Upper lobe of left lung (tissue), 6 donors: ENCODE data around the gene KCNK1. TPM values are rescaled to one million over a fixed set of nuclear protein-coding genes. Genes with fewer than 3 reads are reported as not detected.
A peak's percentile ranks its signal among the peaks of the same experiment; 100 is the strongest.

Experiments used
- ATAC-seq, 2 donors: fragments of 200-7000 bp; cut with Tn5 transposase; one replicate each; pipeline ENCODE4 v1.9.1; 2022; ENCODE audit warnings: mild to moderate bottlenecking in 2 of 2, moderate library complexity in 2 of 2; ENCODE audit not compliant: low FRiP score in 2 of 2
- DNase-seq, 2 donors: peaks; one replicate each; pipeline ENCODE4 v3.0.0-alpha.2; 2019 to 2020
- H3K27ac ChIP-seq, 4 donors: fragments of 200-600 bp; sonication (generic); one replicate each; pipeline ENCODE4 v1.5.1; 2016 to 2019
- H3K27me3 ChIP-seq, 4 donors: fragments of 200-600 bp; sonication (generic); one replicate each; pipeline ENCODE4 v1.5.1; 2017 to 2019
- H3K36me3 ChIP-seq, 4 donors: fragments of 200-600 bp; sonication (generic); one replicate each; pipeline ENCODE4 v1.5.1; 2016 to 2019
- H3K4me1 ChIP-seq, 4 donors: fragments of 200-600 bp; sonication (generic); one replicate each; pipeline ENCODE4 v1.5.1; 2018 to 2019
- H3K4me3 ChIP-seq, 4 donors: fragments of 200-600 bp; sonication (generic); one replicate each; pipeline ENCODE4 v1.5.1; 2017 to 2019; ENCODE audit warnings: mild to moderate bottlenecking in 2 of 4, moderate library complexity in 1 of 4
- H3K9me3 ChIP-seq, 4 donors: fragments of 200-600 bp; sonication (generic); one replicate each; pipeline ENCODE4 v1.5.1; 2018 to 2019
- EP300 ChIP-seq, 4 donors: sonication (generic); formaldehyde crosslinking; IDR thresholded peaks; one replicate each; pipeline ENCODE4 v1.5.1; 2017; ENCODE audit warnings: antibody characterized with exemption in 4 of 4, control low read depth in 2 of 4
- POLR2A ChIP-seq, 4 donors: fragments of 450-650 bp; IDR thresholded peaks; one replicate each; pipeline ENCODE4 v1.5.1; 2016 to 2017; ENCODE audit warnings: antibody characterized with exemption in 4 of 4, mild to moderate bottlenecking in 2 of 4
- POLR2AphosphoS5 ChIP-seq, 2 donors: sonication (generic); formaldehyde crosslinking; IDR thresholded peaks; one replicate each; pipeline ENCODE4 v1.5.1; 2017; ENCODE audit warnings: antibody characterized with exemption in 2 of 2
- WGBS, 2 donors: methylation state at CpG; one replicate each; pipeline ENCODE4 v1.1.5; 2017 to 2018; 5-methylcytosine and 5-hydroxymethylcytosine counted together
- total RNA-seq, 6 donors: library from RNA; depleted of rRNA in 4 of 6; stranded (reverse); fragments of >200 nt in 4 of 6; gene quantifications; one replicate each; pipeline versions ENCODE4 v1.1.0 to v1.2.1, GENCODE V29; 2016 to 2021
- TF ChIP-seq, protein P1 (sequence below), 6 experiments: fragments of 450-650 bp in 4 of 6; fragments of 200-600 bp in 2 of 6; sonication (generic) in 2 of 6; IDR thresholded peaks; one replicate each; pipeline ENCODE4 v1.5.1; 2016 to 2019; ENCODE audit warnings: antibody characterized with exemption in 6 of 6
- donor health status: DM: no; HTN: no; CAD: no; lungs with moderate emphysema.
- donor health status: DM: no; HTN: yes; CAD: no; lungs with severe emphysema.

KCNK1 gene
- total RNA-seq, 6 donors from 2014 or later = 6.4 to 25.2 (median 10.5) TPM

DNA sequence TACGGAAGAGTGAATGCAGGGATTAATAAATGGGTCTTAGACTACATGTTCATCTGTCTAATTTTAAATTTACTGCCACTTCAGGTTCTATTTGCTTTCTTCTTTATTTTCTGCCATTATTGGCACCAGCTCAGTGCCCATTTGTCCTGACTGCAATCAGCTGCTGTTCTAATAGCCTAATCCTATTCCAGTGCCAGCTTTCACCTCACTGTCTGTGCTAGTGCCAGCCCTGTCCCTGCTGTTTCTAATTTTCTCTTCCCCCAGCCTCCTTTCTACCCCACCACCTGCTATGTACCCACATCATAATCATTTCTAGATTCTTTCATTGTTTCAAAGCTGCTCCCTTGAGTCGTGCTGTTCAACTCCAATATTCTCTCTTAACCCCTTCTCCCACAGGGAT is 86.4 kb downstream of the KCNK1 start:
- DNase-seq (no peak), ATAC-seq (no peak)
- Histone ChIP-seq H3K9me3 (no peaks in the 10 kb centered on the region), H3K36me3 (no peaks in the 10 kb centered on the region), H3K4me1 (peaks cover 0 to 5% (median 2%) of the 10 kb centered on the region in 4 donors), H3K27me3 (no peaks in the 10 kb centered on the region), H3K4me3 (no peak overlapping the region), H3K27ac (no peak overlapping the region)
- TF ChIP-seq POLR2A (IDR thresholded peaks at IDR 0.05) (no peak), EP300 (IDR thresholded peaks at IDR 0.05) (no peak), POLR2AphosphoS5 (IDR thresholded peaks at IDR 0.05) (no peak)
- TF ChIP-seq, protein P1, sequence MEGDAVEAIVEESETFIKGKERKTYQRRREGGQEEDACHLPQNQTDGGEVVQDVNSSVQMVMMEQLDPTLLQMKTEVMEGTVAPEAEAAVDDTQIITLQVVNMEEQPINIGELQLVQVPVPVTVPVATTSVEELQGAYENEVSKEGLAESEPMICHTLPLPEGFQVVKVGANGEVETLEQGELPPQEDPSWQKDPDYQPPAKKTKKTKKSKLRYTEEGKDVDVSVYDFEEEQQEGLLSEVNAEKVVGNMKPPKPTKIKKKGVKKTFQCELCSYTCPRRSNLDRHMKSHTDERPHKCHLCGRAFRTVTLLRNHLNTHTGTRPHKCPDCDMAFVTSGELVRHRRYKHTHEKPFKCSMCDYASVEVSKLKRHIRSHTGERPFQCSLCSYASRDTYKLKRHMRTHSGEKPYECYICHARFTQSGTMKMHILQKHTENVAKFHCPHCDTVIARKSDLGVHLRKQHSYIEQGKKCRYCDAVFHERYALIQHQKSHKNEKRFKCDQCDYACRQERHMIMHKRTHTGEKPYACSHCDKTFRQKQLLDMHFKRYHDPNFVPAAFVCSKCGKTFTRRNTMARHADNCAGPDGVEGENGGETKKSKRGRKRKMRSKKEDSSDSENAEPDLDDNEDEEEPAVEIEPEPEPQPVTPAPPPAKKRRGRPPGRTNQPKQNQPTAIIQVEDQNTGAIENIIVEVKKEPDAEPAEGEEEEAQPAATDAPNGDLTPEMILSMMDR (IDR thresholded peaks at IDR 0.05) = no peak
- WGBS, 2 donors = 80 to 81% methylated on average over 2 of the region's 2 CpGs

DNA sequence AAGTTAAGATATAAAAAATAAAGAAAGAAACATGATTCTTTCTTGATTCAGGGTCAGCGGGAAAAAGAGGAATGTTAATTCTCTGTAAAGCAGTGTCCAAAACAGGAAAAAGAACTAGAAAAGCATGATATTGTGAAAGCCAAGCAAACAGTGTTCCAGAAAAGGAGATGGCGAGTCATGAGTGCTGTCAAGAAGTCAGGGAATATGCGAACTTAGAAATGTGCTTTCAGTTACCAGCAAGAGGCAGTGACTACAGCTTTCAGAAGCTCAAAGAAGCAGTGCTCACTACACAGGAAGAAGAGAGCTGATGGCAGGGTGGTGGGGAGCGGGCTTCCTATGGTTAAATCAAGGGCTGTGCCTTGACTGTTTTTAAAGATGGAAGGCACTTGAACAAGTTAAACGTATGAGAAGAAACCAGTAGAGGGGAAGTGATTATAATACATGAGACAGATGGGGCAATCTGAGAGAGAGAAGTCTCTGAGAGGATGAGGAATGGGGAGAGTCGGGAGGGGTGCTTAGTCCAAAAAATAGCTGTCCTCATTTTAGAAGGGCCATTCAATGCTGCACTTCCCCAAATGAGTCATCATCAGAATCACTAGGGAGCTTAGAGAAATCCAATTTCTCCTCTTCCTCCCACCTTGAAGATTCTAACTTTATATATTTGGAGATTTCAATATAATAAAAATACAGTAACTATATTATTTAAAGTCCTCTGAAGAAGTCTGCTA is 90.4 kb downstream of the KCNK1 start:
- DNase-seq (no peak), ATAC-seq (peak; percentile 37 to 77)
- Histone ChIP-seq H3K27me3 (no peaks in the 10 kb centered on the region), H3K4me3 (no peak overlapping the region), H3K9me3 (no peaks in the 10 kb centered on the region), H3K36me3 (no peaks in the 10 kb centered on the region), H3K27ac (peak overlapping the region in 3 of 4 donors; percentile 13 to 59 (median 40)), H3K4me1 (peaks cover 0 to 5% (median 4%) of the 10 kb centered on the region in 4 donors)
- TF ChIP-seq, protein P1 (IDR thresholded peaks at IDR 0.05) = no peak
- TF ChIP-seq POLR2AphosphoS5 (IDR thresholded peaks at IDR 0.05) (no peak), POLR2A (IDR thresholded peaks at IDR 0.05) (no peak), EP300 (IDR thresholded peaks at IDR 0.05) (no peak)
- WGBS, 2 donors = 39 to 55% methylated on average over 6 of the region's 6 CpGs

GRCh38 chr1:233704898-233705723 is 91.2 kb downstream of the KCNK1 start:
- TF ChIP-seq POLR2A (IDR thresholded peaks at IDR 0.05) = no peak
- TF ChIP-seq, protein P1 (IDR thresholded peaks at IDR 0.05) = no peak
- TF ChIP-seq POLR2AphosphoS5 (IDR thresholded peaks at IDR 0.05) = no peak
- TF ChIP-seq EP300 (IDR thresholded peaks at IDR 0.05) = no peak
- H3K27ac ChIP-seq = no peak overlapping the region
- no peak for DNase-seq
- no peaks in the 10 kb centered on the region for H3K9me3 ChIP-seq
- H3K4me1 ChIP-seq = peaks cover 0 to 5% (median 4%) of the 10 kb centered on the region in 4 donors
- 60 to 64% methylated on average over 3 of the region's 3 CpGs for WGBS, 2 donors
- no peak overlapping the region for H3K4me3 ChIP-seq
- H3K27me3 ChIP-seq = no peaks in the 10 kb centered on the region
- ATAC-seq = peak; percentile 28 to 63
- H3K36me3 ChIP-seq = no peaks in the 10 kb centered on the region

DNA sequence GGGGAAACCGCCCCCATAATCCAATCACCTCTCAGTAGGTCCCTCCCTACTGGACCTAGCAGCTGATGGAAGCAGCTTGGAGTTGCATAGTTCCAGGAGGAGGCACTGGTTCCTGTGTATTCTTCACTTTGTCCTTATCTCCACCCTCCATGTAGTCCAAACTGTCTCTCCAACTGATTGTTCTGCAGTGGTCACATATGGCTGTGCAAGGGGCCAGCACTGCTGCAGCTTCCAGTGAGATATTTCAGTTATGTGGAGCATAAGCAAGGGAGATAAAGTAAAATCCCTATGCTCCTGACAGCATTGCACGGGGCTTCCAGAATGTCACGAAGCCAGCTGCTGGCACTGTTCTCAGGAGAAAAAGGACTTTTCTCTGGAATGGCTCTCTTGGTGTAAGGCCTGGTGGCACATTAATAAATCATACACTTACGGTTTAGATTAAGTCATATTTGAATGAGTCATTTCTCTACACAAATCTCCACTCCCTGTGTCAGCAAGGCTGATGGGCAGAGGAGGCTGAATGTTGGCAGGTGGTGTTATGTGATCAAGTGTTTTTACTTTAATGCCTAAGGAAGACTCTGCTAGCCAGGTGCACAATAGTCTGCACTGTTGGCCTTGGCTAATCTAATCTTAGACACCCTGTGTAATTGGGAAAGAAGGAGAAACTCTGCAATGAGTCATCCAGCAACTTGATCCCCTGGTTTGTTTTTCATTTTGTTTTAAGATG is 93.4 kb downstream of the KCNK1 start:
- ATAC-seq (peak; percentile 62 to 80), DNase-seq (peak in 1 of 2 donors; percentile 52)
- H3K27ac ChIP-seq = peak overlapping the region in 2 of 4 donors; percentile 10 to 52
- TF ChIP-seq POLR2AphosphoS5 (IDR thresholded peaks at IDR 0.05) = no peak
- TF ChIP-seq EP300 (IDR thresholded peaks at IDR 0.05) = no peak
- TF ChIP-seq, protein P1 (IDR thresholded peaks at IDR 0.05) = no peak
- H3K36me3 ChIP-seq = no peaks in the 10 kb centered on the region
- H3K4me3 ChIP-seq = no peak overlapping the region
- no peaks in the 10 kb centered on the region for H3K27me3 ChIP-seq
- H3K4me1 ChIP-seq = peaks cover 0 to 5% (median 4%) of the 10 kb centered on the region in 4 donors
- no peaks in the 10 kb centered on the region for H3K9me3 ChIP-seq
- 63 to 68% methylated on average over 4 of the region's 4 CpGs for WGBS, 2 donors
